Left forelimb (tissue), 1 donor: Measurements from ENCODE around the gene ATP8B4.

Experiments
- DNase-seq: peaks from one replicate; pipeline ENCODE4 v3.0.0-alpha.2; 2018; ENCODE audit warnings: low spot score

Gene ATP8B4

GRCh38 chr15:49927189-49927861 is 191.7 kb downstream of the ATP8B4 start:
- no peak for DNase-seq

DNA sequence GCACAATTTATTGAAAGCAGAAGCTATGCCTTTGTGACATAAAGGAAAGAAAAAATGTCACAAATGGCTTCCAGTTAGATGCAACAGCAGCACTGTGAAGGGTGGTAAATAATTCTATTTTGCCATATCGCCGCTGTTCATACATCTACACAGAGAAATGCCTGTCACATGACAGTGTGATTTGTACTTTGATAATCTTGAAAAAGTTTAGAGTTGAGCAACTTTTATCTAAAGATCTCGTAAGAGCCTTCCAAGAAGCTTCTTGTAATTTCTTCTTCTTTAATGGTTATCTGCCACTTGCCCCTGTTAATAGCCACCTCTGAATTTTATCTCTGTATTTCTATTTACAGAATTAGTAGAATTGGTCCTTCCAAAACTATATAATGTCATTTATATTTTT is 192.3 kb downstream of the ATP8B4 start:
- DNase-seq = no peak

- DNase-seq = no peak
Measured at GRCh38 chr15:49923671-49924070, 195.4 kb downstream of the ATP8B4 start.

GRCh38 chr15:49919034-49919433 is 200.0 kb downstream of the ATP8B4 start:
- DNase-seq = no peak

- no peak for DNase-seq
Measured at GRCh38 chr15:49918121-49918520, 200.9 kb downstream of the ATP8B4 start.

GRCh38 chr15:49916998-49917397 is 202.0 kb downstream of the ATP8B4 start:
- DNase-seq = no peak

DNA sequence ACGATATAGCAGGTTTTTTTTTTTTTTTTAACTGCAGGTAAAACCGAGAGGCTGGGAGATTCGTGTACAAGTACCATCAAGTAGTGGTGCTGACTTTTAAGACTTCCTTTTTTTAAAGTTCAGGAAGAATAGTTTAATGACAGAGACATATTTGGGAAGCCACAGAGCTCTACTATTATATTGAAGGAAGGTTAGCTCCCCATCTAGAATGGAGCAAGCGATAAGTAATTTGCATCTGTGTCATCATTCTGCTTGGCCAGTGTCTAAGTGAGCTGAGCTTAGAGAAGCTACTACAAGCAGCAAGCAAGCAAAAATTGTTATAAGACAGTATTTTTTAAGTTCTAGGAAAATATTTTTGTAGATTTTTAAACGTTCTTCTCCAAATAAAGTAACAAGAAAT is 203.2 kb downstream of the ATP8B4 start:
- DNase-seq = no peak

GRCh38 chr15:49908933-49909295 is 210.1 kb downstream of the ATP8B4 start:
- DNase-seq = no peak

DNA sequence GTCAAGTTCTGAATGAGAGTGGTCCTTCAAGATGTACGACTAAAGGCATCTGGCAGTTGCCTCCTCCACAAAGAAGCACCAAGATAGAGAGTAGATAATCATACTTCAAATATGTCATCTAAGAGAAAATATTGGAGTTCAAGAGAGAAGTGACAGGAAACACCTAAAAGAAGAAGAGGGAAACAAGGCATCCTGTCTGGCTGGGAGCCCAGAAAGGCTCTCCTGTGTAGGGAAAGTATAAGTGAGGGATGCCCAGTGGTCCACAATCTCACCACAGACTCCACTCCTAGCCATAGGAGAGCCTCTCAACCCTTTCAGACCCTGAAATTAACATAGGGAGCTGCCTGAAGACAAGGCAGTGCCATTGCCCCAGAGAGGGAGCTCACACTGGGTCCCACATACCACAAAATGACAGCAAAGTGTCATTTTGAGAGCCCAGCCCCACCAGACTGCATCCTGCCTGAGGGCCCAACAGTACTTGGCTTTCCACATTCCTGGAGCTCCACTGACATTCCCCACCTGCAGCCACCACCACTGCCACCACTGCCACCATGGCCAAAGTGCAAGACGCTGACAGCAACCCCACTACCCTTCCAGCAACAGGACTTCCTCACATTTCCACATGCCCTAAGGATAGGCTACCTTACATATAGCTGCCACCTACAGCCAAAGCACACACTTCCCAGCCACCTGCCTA is 210.6 kb downstream of the ATP8B4 start:
- no peak for DNase-seq

DNA sequence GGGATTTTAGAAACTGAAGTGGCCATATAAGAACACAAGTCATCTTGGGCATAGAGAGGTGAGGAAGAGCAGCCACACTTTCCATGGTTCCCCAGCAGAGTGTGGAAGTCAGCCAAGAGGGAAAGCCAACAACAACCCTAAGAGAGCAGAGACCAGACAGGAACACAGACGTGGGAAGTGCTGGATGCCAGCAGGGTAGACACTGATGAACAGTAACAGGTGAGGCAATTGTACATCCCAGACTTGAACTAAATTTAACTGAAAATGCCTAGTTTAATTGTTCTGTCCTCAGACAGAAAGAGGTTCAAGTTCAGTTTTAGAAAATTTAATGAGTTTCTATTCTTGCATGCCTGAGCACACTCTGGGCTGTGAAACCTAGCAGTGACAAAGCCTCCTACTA is 212.1 kb downstream of the ATP8B4 start:
- no peak for DNase-seq

DNA sequence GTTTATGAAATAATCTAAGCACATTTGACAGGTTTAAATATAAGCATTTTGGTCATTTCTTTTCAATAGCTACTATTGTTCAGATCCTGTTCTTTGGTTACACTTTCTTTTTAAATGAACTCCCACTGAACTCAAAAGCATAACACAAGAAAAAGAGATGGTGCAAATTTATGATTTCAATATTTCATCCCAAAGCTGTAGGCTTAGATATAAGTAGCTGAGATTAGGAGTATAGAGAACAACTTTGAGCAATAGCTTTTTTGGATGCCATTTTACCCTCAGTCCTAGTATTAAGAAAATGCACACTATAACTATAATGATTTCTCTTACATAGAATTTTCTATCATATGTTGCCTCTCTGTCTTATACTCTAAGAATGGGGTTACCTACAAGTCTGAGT is 213.8 kb downstream of the ATP8B4 start:
- no peak for DNase-seq

- no peak for DNase-seq
Measured at GRCh38 chr15:49904296-49904695, 214.7 kb downstream of the ATP8B4 start.

GRCh38 chr15:49902685-49903501 is 216.1 kb downstream of the ATP8B4 start:
- no peak for DNase-seq

- DNase-seq = no peak
Measured at GRCh38 chr15:49901996-49902684, 216.9 kb downstream of the ATP8B4 start.

- DNase-seq = no peak
Measured at GRCh38 chr15:49901321-49901720, 217.7 kb downstream of the ATP8B4 start.

DNA sequence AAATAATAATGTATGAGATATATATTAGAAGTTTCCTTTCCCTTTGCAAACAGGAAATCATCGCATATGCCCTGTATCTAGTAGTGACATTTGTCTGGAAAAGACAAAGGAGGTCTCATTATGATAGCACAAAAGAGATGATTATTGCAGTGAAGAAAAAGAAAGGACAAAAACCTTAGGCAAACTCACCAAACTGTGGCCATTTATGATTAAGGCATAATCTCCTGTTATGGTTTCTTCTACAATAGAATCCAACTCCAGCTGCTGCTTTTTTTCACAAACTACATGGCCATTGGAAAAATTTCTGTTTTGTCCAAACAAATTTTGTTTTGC is 218.2 kb downstream of the ATP8B4 start:
- no peak for DNase-seq

GRCh38 chr15:49900006-49900902 is 218.8 kb downstream of the ATP8B4 start:
- no peak for DNase-seq

DNA sequence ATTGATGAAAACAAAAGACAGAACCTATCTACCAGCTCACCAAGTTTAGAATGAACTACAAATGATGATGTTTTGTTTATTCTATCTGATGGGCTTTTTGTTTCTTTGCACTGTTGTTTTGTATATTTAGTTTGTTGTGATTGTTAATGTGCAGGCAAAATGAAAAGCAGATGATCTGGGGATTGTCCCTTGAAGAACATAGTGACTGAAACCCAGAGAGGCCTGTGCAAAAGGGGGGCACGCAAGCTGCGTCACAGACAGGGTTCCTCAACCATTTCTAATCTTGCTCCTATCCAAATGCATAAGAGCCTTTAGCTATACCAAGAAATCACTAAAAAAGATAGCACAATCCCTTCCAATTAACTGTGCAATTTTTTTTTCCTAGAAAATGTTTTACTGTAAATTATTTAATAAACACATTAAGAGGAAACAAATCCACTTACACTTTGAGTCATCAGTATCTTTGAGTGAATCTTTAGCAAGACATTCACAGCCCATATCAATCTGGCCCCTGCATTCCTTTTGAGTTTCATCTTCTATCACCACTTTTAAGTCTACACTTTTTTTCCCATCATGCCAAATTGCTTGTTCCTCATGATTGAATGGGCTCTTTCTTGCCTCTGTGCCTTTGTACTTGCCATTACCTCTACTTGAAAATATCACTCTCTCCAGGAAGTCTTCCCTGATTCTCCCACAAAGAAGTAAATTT is 220.3 kb downstream of the ATP8B4 start:
- no peak for DNase-seq

GRCh38 chr15:49898097-49898496 is 220.9 kb downstream of the ATP8B4 start:
- DNase-seq = no peak

GRCh38 chr15:49895347-49896223 is 223.4 kb downstream of the ATP8B4 start:
- no peak for DNase-seq
